K562 (cell line): ENCODE data around the gene PIRT. TPM values are rescaled to one million over a fixed set of nuclear protein-coding genes. Genes with fewer than 3 reads are reported as not detected.
"Not testable (repeated sequence)": the region's sequence is repeated elsewhere in the genome, so short reads cannot be mapped to it uniquely, and the experiment has no call there.

ENCODE experiments used
- ATAC-seq: fragments of 200-7000 bp; cut with Tn5 transposase; 3 replicates; pipeline ENCODE4 v1.9.1; 2020; ENCODE audit warnings: moderate library complexity
- BruUV-seq: library from RNA; stranded (reverse); fragments of 400-500 nt; replicated peaks from 2 replicates; lab custom pipeline; 2021; lab: Mats Ljungman, UMichigan
- CTCF ChIA-PET: fragments of 300-600 bp; formaldehyde crosslinking; extraction: SDS; loops from one replicate; lab custom pipeline; 2021; ENCODE audit warnings: low intra/inter-chr PET ratio; lab: Yijun Ruan, JAX
- POLR2A ChIA-PET: fragments of 300-600, 350-650 bp; sonication (Branson Sonifier 250); formaldehyde crosslinking; extraction: SDS; loops from one replicate; lab custom pipeline; 2021; ENCODE audit warnings: antibody characterized with exemption, inconsistent platforms; lab: Yijun Ruan, JAX
- DNase-seq, 4 experiments: peaks; one replicate each; pipeline versions ENCODE4 v3.0.0 to v3.0.0-alpha.2; 2011 to 2018; ENCODE audit warnings: low spot score in 3 of 4, mixed read lengths in 3 of 4; ENCODE audit errors: extremely low read depth in 1 of 4
- FAIRE-seq: peaks from 2 replicates; lab custom pipeline; 2011; peaks lifted over from hg19 to GRCh38; lab: Jason Lieb, UNC
- H2AFZ ChIP-seq: 2 replicates; pipeline ENCODE4 v1.6.0; 2011; ENCODE audit warnings: low read depth, low read length, control low read depth, inconsistent platforms
- H3K27ac ChIP-seq: fragments of 200-600 bp; 3 replicates; pipeline ENCODE4 v1.8.0; 2011; ENCODE audit warnings: low read depth, mild to moderate bottlenecking, control low read depth, inconsistent platforms, low read length, moderate library complexity, mixed read lengths; ENCODE audit errors: extremely low read depth
- H3K27me3 ChIP-seq, 2 experiments: fragments of 300-600 bp in 1 of 2; 2 replicates in 1 of 2; 3 replicates in 1 of 2; pipeline versions ENCODE4 v1.6.0 to v1.8.0; 2011; ENCODE audit warnings: inconsistent platforms in 2 of 2, low read length in 2 of 2, mild to moderate bottlenecking in 1 of 2, mixed read lengths in 1 of 2, moderate library complexity in 1 of 2; ENCODE audit not compliant: control insufficient read depth in 2 of 2, insufficient read depth in 2 of 2
- H3K36me3 ChIP-seq: fragments of 300-600 bp; 3 replicates; pipeline ENCODE4 v1.8.0; 2011; ENCODE audit warnings: mild to moderate bottlenecking, low read length, inconsistent platforms; ENCODE audit not compliant: control insufficient read depth, insufficient read depth
- H3K4me1 ChIP-seq, 2 experiments: fragments of 200-600 bp in 1 of 2; replicated peaks in 1 of 2; 2 replicates in 1 of 2; 3 replicates in 1 of 2; pipeline versions ENCODE4 v1.5.1 to v1.8.0; 2011; ENCODE audit warnings: inconsistent platforms in 2 of 2, low read length in 2 of 2, mild to moderate bottlenecking in 1 of 2, mixed read lengths in 1 of 2, moderate library complexity in 1 of 2; ENCODE audit not compliant: control insufficient read depth in 2 of 2, insufficient read depth in 2 of 2
- H3K4me2 ChIP-seq: 2 replicates; pipeline ENCODE4 v1.6.1; 2011; ENCODE audit warnings: low read length, control low read depth, inconsistent platforms, mixed read lengths; ENCODE audit not compliant: insufficient read depth
- H3K4me3 ChIP-seq: fragments of 200-600 bp; sonication (generic), shearing (Covaris generic); 2 replicates; pipeline ENCODE4 v1.5.1; 2016; ENCODE audit warnings: control low read depth, inconsistent platforms
- H3K79me2 ChIP-seq: fragments of 200-600 bp; 3 replicates; pipeline ENCODE4 v1.8.0; 2011; ENCODE audit warnings: low read length, inconsistent platforms; ENCODE audit not compliant: control insufficient read depth, insufficient read depth
- H3K9ac ChIP-seq, 2 experiments: 2 replicates each; pipeline versions ENCODE4 v1.6.0 to v1.6.1; 2011; ENCODE audit warnings: low read depth in 2 of 2, low read length in 2 of 2, control low read depth in 1 of 2, inconsistent platforms in 1 of 2, mild to moderate bottlenecking in 1 of 2, mixed read lengths in 1 of 2; ENCODE audit not compliant: insufficient read depth in 1 of 2
- H3K9me1 ChIP-seq: one replicate; pipeline ENCODE4 v1.6.0; 2011; ENCODE audit warnings: inconsistent platforms, mild to moderate bottlenecking, low read length, moderate library complexity; ENCODE audit not compliant: control insufficient read depth, insufficient read depth
- H3K9me3 ChIP-seq: replicated peaks from 2 replicates; pipeline ENCODE4 v1.5.1; 2011; ENCODE audit warnings: low read depth, low read length, inconsistent platforms; ENCODE audit not compliant: control insufficient read depth, insufficient read depth
- H4K20me1 ChIP-seq: replicated peaks from 2 replicates; pipeline ENCODE4 v1.6.1; 2011; ENCODE audit warnings: low read length, inconsistent platforms, mixed read lengths; ENCODE audit not compliant: control insufficient read depth, insufficient read depth
- CBX8 ChIP-seq: fragments of 200-600 bp; sonication (generic); IDR thresholded peaks from 2 replicates; pipeline ENCODE4 v1.6.1; 2012; ENCODE audit warnings: borderline replicate concordance, mixed run types, low read depth, mild to moderate bottlenecking, moderate library complexity, mixed read lengths, low read length, control low read depth, inconsistent platforms; ENCODE audit not compliant: poor library complexity, severe bottlenecking; ENCODE audit errors: extremely low read depth
- CUX1 ChIP-seq: fragments of 200-800 bp; sonication (Bioruptor generic); IDR thresholded peaks from 2 replicates; pipeline ENCODE4 v1.6.1; 2016; ENCODE audit warnings: missing genetic modification characterization, missing compliant biosample characterization
- DDX20 ChIP-seq: fragments of 450-650 bp; IDR thresholded peaks from 2 replicates; pipeline ENCODE4 v1.6.1; 2016; ENCODE audit warnings: missing genetic modification characterization, low read depth, mild to moderate bottlenecking, missing compliant biosample characterization, moderate library complexity
- EHMT2 ChIP-seq: fragments of 450-650 bp; IDR thresholded peaks from 2 replicates; pipeline ENCODE4 v1.6.1; 2018; ENCODE audit warnings: antibody characterized with exemption
- ELF4 ChIP-seq: fragments of 450-650 bp; formaldehyde crosslinking; IDR thresholded peaks from 2 replicates; pipeline ENCODE4 v1.4.0; 2022; ENCODE audit warnings: missing genetic modification characterization
- NONO ChIP-seq, 2 experiments: fragments of 200-400 bp in 1 of 2; fragments of 450-650 bp in 1 of 2; formaldehyde crosslinking in 1 of 2; IDR thresholded peaks; 2 replicates each; pipeline ENCODE4 v1.6.1; 2017; ENCODE audit warnings: low read depth in 2 of 2, mild to moderate bottlenecking in 2 of 2, moderate library complexity in 2 of 2, low read length in 1 of 2
- SMAD4 ChIP-seq: fragments of 250-450 bp; sonication (Bioruptor Pico); conservative IDR thresholded peaks from 2 replicates; pipeline ENCODE4 v1.8.0; 2021; ENCODE audit warnings: inconsistent platforms, mild to moderate bottlenecking, moderate library complexity
- ZNF146 ChIP-seq: IDR thresholded peaks from one replicate; pipeline ENCODE4 v1.6.1; 2018; ENCODE audit warnings: missing compliant biosample characterization; ENCODE audit not compliant: unreplicated experiment
- ZNF23 ChIP-seq: fragments of 250-450 bp; sonication (Bioruptor Pico); IDR thresholded peaks from 2 replicates; pipeline ENCODE4 v1.4.0; 2020; ENCODE audit warnings: mild to moderate bottlenecking
- ZNF507 ChIP-seq: conservative IDR thresholded peaks from 2 replicates; pipeline ENCODE4 v1.6.1; 2017; ENCODE audit warnings: missing genetic modification characterization, missing compliant biosample characterization
- WGBS: fragments of 100-300 bp; shearing (Covaris generic); methylation state at CpG from one replicate; pipeline ENCODE4 v1.1.6; 2016; ENCODE audit warnings: low coverage, mixed read lengths; ENCODE audit not compliant: insufficient coverage; ENCODE audit errors: missing lambda C conversion rate; 5-methylcytosine and 5-hydroxymethylcytosine counted together
- in situ Hi-C: fragments of 300-500 bp; cut with MboI; formaldehyde crosslinking; loops from 4 replicates; pipeline ENCODE4 v1.15.0; 2018; ENCODE audit warnings: inconsistent platforms, mixed read lengths
- intact Hi-C: fragments of 100-400 bp; cut with micrococcal nuclease; formaldehyde crosslinking; loops from 2 replicates; pipeline ENCODE4 v1.14.2; 2022
- polyA plus RNA-seq, 8 experiments: library from polyadenylated mRNA; depleted of rRNA in 4 of 8; stranded (reverse) in 5 of 8; unstranded in 3 of 8; fragments of >200 nt; fragmentation: Nextera tagmentation in 2 of 8; fragmentation: Illumina TruSeq in 1 of 8; extraction: Ambion mirVana in 2 of 8; extraction: Trizol in 1 of 8; gene quantifications; 2 replicates each; pipeline versions ENCODE4 v1.2.1 to v1.2.3, GENCODE V29; 2011 to 2014; ENCODE audit warnings: inconsistent platforms in 1 of 8, missing spikeins in 1 of 8
- total RNA-seq, 7 experiments: library from RNA; depleted of rRNA in 6 of 7; stranded (reverse); fragments of >200 nt in 6 of 7; fragmentation: Illumina TruSeq in 2 of 7; extraction: Trizol in 2 of 7; gene quantifications; 2 replicates each; pipeline versions ENCODE4 v1.2.1 to v1.2.3, GENCODE V29; 2011 to 2021; ENCODE audit warnings: low replicate concordance in 1 of 7

The PIRT gene
- total and polyA plus RNA-seq, 9 of the 15 experiments (the other 6 are each of a cell fraction or from before 2014, with no cell fraction given), result not detected

- H3K27me3 ChIP-seq, H3K36me3 ChIP-seq, H3K27ac ChIP-seq, H3K4me1 ChIP-seq, H2AFZ ChIP-seq, BruUV-seq, DNase-seq, H3K4me2 ChIP-seq, H3K79me2 ChIP-seq, H3K9me1 ChIP-seq, H3K9me3 ChIP-seq, FAIRE-seq, POLR2A ChIA-PET, intact Hi-C loops, H4K20me1 ChIP-seq, H3K9ac ChIP-seq, H3K4me3 ChIP-seq, ATAC-seq, CTCF ChIA-PET: not testable (repeated sequence)
- TF ChIP-seq ELF4 (CRISPR knock-in tag), result 0 out of 2 replicates have a peak, but pooled peaks have one; percentile 15
- in situ Hi-C loops, result loop anchor here (10.0 kb wide), 1 partner anchor 202 kb away; no protein-coding TSS in a partner anchor
- 66% methylated on average over 4 of the region's 6 CpGs for WGBS
Measured at GRCh38 chr17:10846636-10847035, 8.7 kb upstream of the PIRT start.

- CTCF ChIA-PET, result interaction anchor here (1.6 kb wide), 1 partner anchor 108 kb away, joined by 5 read pairs; no protein-coding TSS in a partner anchor
- no peak for FAIRE-seq
- no TSS peak for BruUV-seq
- in situ Hi-C loops, result loop anchor here (10.0 kb wide), 1 partner anchor 201 kb away; no protein-coding TSS in a partner anchor
- 0% methylated on average over 5 of the region's 6 CpGs for WGBS
- H3K9me1 ChIP-seq, result no peaks in the 10 kb centered on the region
- H3K9ac ChIP-seq, result no peak overlapping the region
- intact Hi-C loops, result loop anchor here (1.0 kb wide), 2 partner anchors 108 to 199 kb away; no protein-coding TSS in a partner anchor
- no peak for DNase-seq
- H3K4me2 ChIP-seq, result no peak overlapping the region
- H3K4me3 ChIP-seq, result no peak overlapping the region
- no peak overlapping the region for H3K27ac ChIP-seq
- H3K9me3 ChIP-seq, result no peaks in the 10 kb centered on the region
- no peaks in the 10 kb centered on the region for H3K79me2 ChIP-seq
- H3K4me1 ChIP-seq, result peaks cover 0 to 4% of the 10 kb centered on the region in 2 experiments; a peak in 2 of 5 replicates
- POLR2A ChIA-PET, result no interaction called here
- H3K27me3 ChIP-seq, result no peaks in the 10 kb centered on the region
- no peaks in the 10 kb centered on the region for H4K20me1 ChIP-seq
- no peak for ATAC-seq
- no peak overlapping the region for H2AFZ ChIP-seq
- H3K36me3 ChIP-seq, result no peaks in the 10 kb centered on the region
- TF ChIP-seq DDX20 (no peak), ZNF23 (CRISPR knock-in tag) (no peak), EHMT2 (no peak), NONO (IDR thresholded peaks at IDR 0.05; ENCODE audit: low read depth in 2 of 2, low read length in 1 of 2) (no peak), ZNF146 (CRISPR knock-in tag) (no peak), CUX1 (CRISPR knock-in tag) (no peak), CBX8 (no peak), ZNF507 (tag) (no peak), SMAD4 (CRISPR knock-in tag) (no peak)
Measured at GRCh38 chr17:10845388-10845751, 7.5 kb upstream of the PIRT start.
